GM19328 (cell line): ENCODE results near the gene SLC17A9.

Experiments used
- ATAC-seq: cut with Tn5 transposase; IDR thresholded peaks from one replicate; pipeline ENCODE4 v1.9.1; 2021; ENCODE audit warnings: mild to moderate bottlenecking, moderate library complexity; ENCODE audit not compliant: unreplicated experiment

Gene SLC17A9

GRCh38 chr20:63015147-63015661, 62.7 kb downstream of the SLC17A9 start:
- no peak for ATAC-seq

- ATAC-seq, result no peak
These were observed 63.3 kb downstream of the SLC17A9 start for GRCh38 chr20:63015662-63016361.

- ATAC-seq, result no peak
These were observed 64.1 kb downstream of the SLC17A9 start for GRCh38 chr20:63016514-63017075.

GRCh38 chr20:63017076-63017825, 64.7 kb downstream of the SLC17A9 start:
- no peak for ATAC-seq

DNA sequence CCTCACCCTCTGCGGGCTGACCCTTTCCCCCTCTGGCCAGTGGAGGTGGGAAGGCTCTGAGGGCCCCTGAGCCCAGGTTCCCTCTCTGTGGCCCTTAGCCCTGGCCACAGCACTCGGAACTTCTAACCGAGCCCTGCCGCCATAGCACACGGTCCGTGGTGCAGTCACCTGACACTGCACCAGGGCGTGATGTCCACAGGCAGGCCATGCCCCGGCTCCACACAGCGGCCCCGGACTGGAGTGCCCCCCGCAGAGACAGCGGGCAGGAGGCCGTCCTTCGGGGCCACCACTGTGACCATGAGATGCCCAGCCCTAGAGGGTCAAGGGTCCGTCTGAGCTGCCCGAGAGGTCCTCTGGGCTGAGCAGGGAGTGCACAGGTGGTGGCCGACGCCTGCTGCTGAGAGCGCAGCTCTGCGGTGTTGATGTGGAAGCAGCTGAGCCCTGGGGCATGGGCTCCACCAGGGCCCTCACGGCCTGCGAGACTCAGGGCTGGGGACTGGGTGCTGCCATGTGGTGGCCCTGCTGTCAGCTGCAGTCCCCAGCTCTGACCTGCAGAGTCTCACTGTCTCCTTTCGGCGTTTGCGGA, 65.4 kb downstream of the SLC17A9 start:
- ATAC-seq, result no peak
